Naive thymus-derived CD8-positive, alpha-beta T cell (primary cell): ENCODE data around the gene KCNG4. TPM values are rescaled to one million over a fixed set of nuclear protein-coding genes. Genes with fewer than 3 reads are reported as not detected.

Experiments used
- ATAC-seq, 2 donors: fragments of 150-1000 bp; cut with Tn5 transposase in 1 of 2; sonication (Bioruptor Pico), chemical (Tn5 transposase) in 1 of 2; 1 replicate in 1 of 2; 2 replicates in 1 of 2; pipeline ENCODE4 v1.10.0; 2021; ENCODE audit warnings: mild to moderate bottlenecking in 2 of 2, moderate library complexity in 2 of 2
- POLR2A ChIA-PET: fragments of 350-600 bp; sonication (Branson Sonifier 250); formaldehyde crosslinking; loops from one replicate; lab custom pipeline; 2021; ENCODE audit warnings: antibody characterized with exemption; lab: Charles Lee
- DNase-seq, 10 donors: peaks; one replicate each; pipeline versions ENCODE4 v3.0.0 to v3.0.0-alpha.2; 2020 to 2022
- H3K27ac Mint-ChIP-seq, 10 donors: one replicate each; pipeline ENCODE4 v1.8.0; 2020 to 2022; ENCODE audit warnings: mild to moderate bottlenecking in 10 of 10, mixed read lengths in 10 of 10, moderate library complexity in 4 of 10, inconsistent platforms in 1 of 10
- H3K27me3 Mint-ChIP-seq, 5 donors: one replicate each; pipeline ENCODE4 v1.8.0; 2021 to 2022; ENCODE audit warnings: mixed read lengths in 5 of 5
- H3K36me3 Mint-ChIP-seq, 3 donors: one replicate each; pipeline ENCODE4 v1.8.0; 2020 to 2022; ENCODE audit warnings: mixed read lengths in 3 of 3, mild to moderate bottlenecking in 2 of 3, inconsistent platforms in 1 of 3
- H3K4me1 Mint-ChIP-seq, 4 donors: one replicate each; pipeline ENCODE4 v1.8.0; 2021 to 2022; ENCODE audit warnings: mixed read lengths in 4 of 4
- H3K4me3 Mint-ChIP-seq, 10 donors: one replicate each; pipeline ENCODE4 v1.8.0; 2020 to 2022; ENCODE audit warnings: mild to moderate bottlenecking in 10 of 10, mixed read lengths in 10 of 10, moderate library complexity in 6 of 10, inconsistent platforms in 1 of 10
- H3K9me3 Mint-ChIP-seq, 9 donors: one replicate each; pipeline ENCODE4 v1.8.0; 2020 to 2022; ENCODE audit warnings: mixed read lengths in 9 of 9, mild to moderate bottlenecking in 3 of 9, inconsistent platforms in 1 of 9, moderate library complexity in 1 of 9
- polyA plus RNA-seq, 3 donors: library from polyadenylated mRNA; unstranded; fragments of 300-500 nt; fragmentation: Illumina TruSeq; gene quantifications; one replicate each; pipeline ENCODE4 v1.2.3, GENCODE V29; 2021
- total RNA-seq, 8 experiments: library from RNA in 2 of 8; stranded (reverse) in 2 of 8; gene quantifications; one replicate each; pipeline ENCODE4 v1.2.3 and lab custom pipeline; 2021 to 2026

KCNG4 gene
- total and polyA plus RNA-seq, 5 experiments from 2014 or later, result not detected

- Mint-ChIP-seq H3K9me3 (peaks cover 0 to 6% (median 0%) of the 10 kb centered on the region in 9 donors), H3K36me3 (peaks cover 0 to 1% (median 0%) of the 10 kb centered on the region in 3 donors), H3K27me3 (peaks cover 10 to 67% (median 24%) of the 10 kb centered on the region in 5 donors), H3K4me3 (no peak overlapping the region), H3K27ac (no peak overlapping the region), H3K4me1 (no peaks in the 10 kb centered on the region)
- DNase-seq (no peak), ATAC-seq (no peak)
- POLR2A ChIA-PET, result no interaction called here
Measured at GRCh38 chr16:84260766-84261554, 21.1 kb upstream of the KCNG4 start.

DNA sequence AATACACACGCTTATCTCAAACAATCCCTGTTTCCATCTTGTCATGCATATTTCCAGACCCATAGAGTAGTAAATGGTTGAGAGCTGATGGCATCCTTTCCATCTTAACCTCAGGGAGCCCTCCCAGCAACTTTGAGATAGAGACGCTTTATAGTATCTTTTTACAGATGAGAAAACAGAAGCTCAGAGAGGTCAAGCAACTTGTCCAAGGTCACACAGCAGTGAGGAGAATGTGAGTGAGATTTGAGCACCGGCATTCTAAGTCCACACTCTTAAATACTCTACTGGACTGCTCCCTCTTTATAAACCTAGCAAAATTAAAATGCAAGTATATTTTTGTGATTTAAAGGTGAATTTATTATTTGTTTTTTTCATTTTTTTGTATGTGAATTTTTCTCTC is 19.9 kb upstream of the KCNG4 start:
- H3K36me3 Mint-ChIP-seq, result peaks cover 0 to 1% (median 0%) of the 10 kb centered on the region in 3 donors
- ATAC-seq (no peak), DNase-seq (no peak)
- peaks cover 0 to 10% (median 0%) of the 10 kb centered on the region in 9 donors for H3K9me3 Mint-ChIP-seq
- no peaks in the 10 kb centered on the region for H3K4me1 Mint-ChIP-seq
- no peak overlapping the region for H3K27ac Mint-ChIP-seq
- H3K27me3 Mint-ChIP-seq, result peaks cover 12 to 63% (median 27%) of the 10 kb centered on the region in 5 donors
- H3K4me3 Mint-ChIP-seq, result no peak overlapping the region
- POLR2A ChIA-PET, result no interaction called here

- Mint-ChIP-seq H3K36me3 (no peaks in the 10 kb centered on the region), H3K4me3 (no peak overlapping the region), H3K4me1 (no peaks in the 10 kb centered on the region), H3K9me3 (peaks cover 0 to 10% (median 2%) of the 10 kb centered on the region in 9 donors), H3K27ac (no peak overlapping the region), H3K27me3 (peaks cover 15 to 57% (median 19%) of the 10 kb centered on the region in 5 donors)
- ATAC-seq, result no peak
- no peak for DNase-seq
- POLR2A ChIA-PET, result no interaction called here
Measured at GRCh38 chr16:84258266-84258665, 18.5 kb upstream of the KCNG4 start.

DNA sequence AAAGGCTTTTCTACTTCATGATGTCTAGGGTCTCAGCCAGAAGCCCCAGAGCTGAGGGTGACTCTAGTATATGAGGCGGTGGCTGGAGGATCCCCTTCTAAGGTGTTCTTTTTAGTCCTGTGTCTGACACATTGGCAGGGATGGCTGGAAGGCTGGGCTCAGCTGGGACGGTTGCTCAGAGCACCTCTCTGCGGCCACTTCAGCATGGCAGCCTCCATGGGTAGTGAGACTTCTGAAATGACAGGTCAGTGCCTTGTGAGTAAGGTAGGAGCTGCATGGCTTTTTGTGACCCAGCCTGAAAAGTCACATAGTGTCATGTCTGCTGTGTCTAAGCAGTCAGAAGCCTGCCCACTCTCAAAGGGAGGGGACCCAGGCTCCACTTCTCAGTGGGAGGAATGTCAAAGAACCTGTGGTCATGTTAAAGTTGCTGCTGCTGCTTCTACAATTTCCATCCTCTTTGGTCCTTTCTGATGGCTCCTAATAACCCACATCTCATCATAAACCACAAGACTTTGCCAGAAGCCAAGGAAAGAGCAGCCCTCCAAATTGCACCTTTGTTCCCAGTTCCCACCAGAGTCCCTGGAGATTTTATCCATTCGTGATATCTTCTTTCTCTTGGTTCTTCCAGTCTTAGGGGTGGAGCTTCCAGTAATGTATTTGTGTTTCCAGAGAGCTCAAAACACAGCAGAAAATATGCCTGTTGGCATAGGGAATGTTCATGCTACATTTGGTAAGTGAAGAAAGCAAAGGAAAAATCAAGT is 15.4 kb upstream of the KCNG4 start:
- H3K27me3 Mint-ChIP-seq, result peaks cover 17 to 66% (median 27%) of the 10 kb centered on the region in 5 donors
- no peak for ATAC-seq
- POLR2A ChIA-PET, result no interaction called here

DNA sequence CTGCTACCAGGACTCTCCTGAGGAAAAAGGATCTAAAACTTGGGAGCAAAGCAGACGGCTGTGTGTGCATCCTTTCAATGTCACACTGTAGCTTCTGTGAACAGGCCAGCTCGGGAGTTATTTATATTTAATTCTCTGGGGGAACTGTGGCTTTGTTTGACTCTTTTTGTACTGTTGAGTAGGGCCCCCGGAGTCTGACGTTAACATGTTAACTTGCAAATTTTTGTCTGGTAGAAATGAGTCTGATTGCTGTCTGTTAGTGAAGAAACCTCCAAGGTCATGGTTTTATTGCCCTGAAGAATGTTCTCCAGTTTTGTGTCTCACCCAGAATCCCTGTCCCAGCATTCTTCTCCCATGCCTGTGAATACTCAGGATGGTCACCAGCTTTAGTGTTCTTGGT is 14.2 kb upstream of the KCNG4 start:
- Mint-ChIP-seq H3K4me1 (peaks cover 0 to 4% (median 0%) of the 10 kb centered on the region in 4 donors), H3K27me3 (peaks cover 17 to 63% (median 31%) of the 10 kb centered on the region in 5 donors), H3K36me3 (no peaks in the 10 kb centered on the region), H3K9me3 (peaks cover 0 to 6% (median 0%) of the 10 kb centered on the region in 9 donors), H3K27ac (no peak overlapping the region), H3K4me3 (no peak overlapping the region)
- POLR2A ChIA-PET, result no interaction called here
- ATAC-seq (no peak), DNase-seq (no peak)

More for the DNA sequence above, 15.4 kb upstream of the KCNG4 start:
- no peak for DNase-seq
- Mint-ChIP-seq H3K4me3 (no peak overlapping the region), H3K27ac (no peak overlapping the region), H3K36me3 (no peaks in the 10 kb centered on the region), H3K9me3 (peaks cover 0 to 6% (median 0%) of the 10 kb centered on the region in 9 donors), H3K4me1 (peaks cover 0 to 4% (median 0%) of the 10 kb centered on the region in 4 donors)

DNA sequence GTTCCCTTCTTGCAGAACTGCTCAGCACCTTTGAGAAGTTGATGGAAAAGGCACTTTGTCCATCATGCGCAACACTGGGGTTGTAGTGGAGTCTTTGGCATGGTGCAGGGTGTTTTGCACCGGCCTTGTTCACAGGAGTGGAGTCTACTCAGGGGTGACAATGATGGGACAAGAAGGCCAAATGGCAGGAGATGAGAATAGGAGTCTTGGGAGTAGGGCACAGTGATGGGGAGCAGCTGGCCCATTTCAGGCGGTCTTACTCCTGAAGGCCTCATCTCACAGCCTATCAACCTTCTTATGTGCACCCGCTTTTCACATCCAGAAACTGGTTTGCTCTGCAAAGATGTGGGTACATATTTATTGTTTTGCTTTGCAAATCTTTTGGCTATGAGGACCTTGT is 13.4 kb upstream of the KCNG4 start:
- Mint-ChIP-seq H3K4me3 (no peak overlapping the region), H3K4me1 (peaks cover 0 to 4% (median 0%) of the 10 kb centered on the region in 4 donors), H3K27ac (no peak overlapping the region), H3K9me3 (peaks cover 0 to 6% (median 0%) of the 10 kb centered on the region in 9 donors), H3K36me3 (no peaks in the 10 kb centered on the region), H3K27me3 (peaks cover 16 to 54% (median 29%) of the 10 kb centered on the region in 5 donors)
- DNase-seq (no peak), ATAC-seq (no peak)
- POLR2A ChIA-PET, result no interaction called here

DNA sequence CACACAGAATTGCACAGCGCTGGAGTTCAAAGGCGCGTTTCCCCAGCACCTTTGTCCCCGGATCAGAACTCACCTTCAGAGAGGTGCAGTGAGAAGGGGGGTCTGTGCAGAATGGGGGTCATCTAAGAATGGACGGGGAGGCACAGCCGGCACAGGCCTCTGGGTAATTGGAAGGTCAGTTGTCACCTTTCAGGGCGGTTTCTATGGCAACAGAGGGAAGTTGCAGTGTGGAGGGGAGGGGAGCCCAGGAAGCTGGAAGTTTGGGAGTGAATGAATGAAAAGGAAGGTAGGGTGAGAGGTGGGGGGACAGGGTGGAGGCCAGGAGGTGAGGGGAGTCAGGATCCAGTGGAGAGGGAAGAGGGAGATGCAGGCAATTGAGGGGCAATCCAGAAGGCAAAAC is 12.4 kb upstream of the KCNG4 start:
- DNase-seq (no peak), ATAC-seq (no peak)
- POLR2A ChIA-PET, result no interaction called here
- Mint-ChIP-seq H3K27ac (no peak overlapping the region), H3K4me3 (no peak overlapping the region), H3K9me3 (peaks cover 0 to 6% (median 0%) of the 10 kb centered on the region in 9 donors), H3K36me3 (no peaks in the 10 kb centered on the region), H3K4me1 (peaks cover 0 to 4% (median 0%) of the 10 kb centered on the region in 4 donors), H3K27me3 (peaks cover 14 to 50% (median 27%) of the 10 kb centered on the region in 5 donors)

- Mint-ChIP-seq H3K4me3 (no peak overlapping the region), H3K4me1 (peaks cover 0 to 4% (median 1%) of the 10 kb centered on the region in 4 donors), H3K27ac (no peak overlapping the region), H3K27me3 (peaks cover 9 to 41% (median 26%) of the 10 kb centered on the region in 5 donors), H3K9me3 (peaks cover 0 to 9% (median 0%) of the 10 kb centered on the region in 9 donors), H3K36me3 (peaks cover 0 to 12% (median 0%) of the 10 kb centered on the region in 3 donors)
- POLR2A ChIA-PET, result no interaction called here
- DNase-seq (no peak), ATAC-seq (no peak)
Measured at GRCh38 chr16:84247844-84248243, 8.0 kb upstream of the KCNG4 start.

- peaks cover 0 to 4% (median 1%) of the 10 kb centered on the region in 4 donors for H3K4me1 Mint-ChIP-seq
- ATAC-seq, result no peak
- no peak overlapping the region for H3K4me3 Mint-ChIP-seq
Measured at GRCh38 chr16:84247331-84247730, 7.5 kb upstream of the KCNG4 start.

DNA sequence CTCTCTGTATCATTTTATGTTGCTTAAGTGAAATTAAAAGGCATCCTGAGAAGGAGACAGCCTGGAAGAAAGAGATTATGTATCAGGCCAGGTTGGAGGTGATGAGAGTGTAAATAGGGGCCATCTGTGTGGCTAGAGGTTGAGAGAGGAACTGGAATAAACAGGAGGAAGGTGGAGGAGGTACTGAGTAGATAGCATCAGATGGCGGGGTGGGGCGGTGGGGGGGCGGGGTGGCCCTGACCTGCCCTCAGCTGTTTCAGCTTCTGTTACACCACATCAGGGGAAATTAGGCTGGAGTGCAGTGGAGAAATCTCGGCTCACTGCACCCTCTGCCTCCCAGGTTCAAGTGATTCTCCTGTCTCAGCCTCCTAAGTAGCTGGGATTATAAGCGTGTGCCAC is 6.9 kb upstream of the KCNG4 start:
- ATAC-seq, result no peak
- POLR2A ChIA-PET, result no interaction called here
- H3K4me1 Mint-ChIP-seq, result peaks cover 0 to 3% (median under 1%) of the 10 kb centered on the region in 4 donors

More at GRCh38 chr16:84247331-84247730, 7.5 kb upstream of the KCNG4 start:
- peaks cover 0 to 12% (median 0%) of the 10 kb centered on the region in 3 donors for H3K36me3 Mint-ChIP-seq
- POLR2A ChIA-PET, result no interaction called here
- H3K27ac Mint-ChIP-seq, result no peak overlapping the region
- H3K27me3 Mint-ChIP-seq, result peaks cover 9 to 37% (median 23%) of the 10 kb centered on the region in 5 donors
- no peak for DNase-seq
- peaks cover 0 to 9% (median 0%) of the 10 kb centered on the region in 9 donors for H3K9me3 Mint-ChIP-seq

DNA sequence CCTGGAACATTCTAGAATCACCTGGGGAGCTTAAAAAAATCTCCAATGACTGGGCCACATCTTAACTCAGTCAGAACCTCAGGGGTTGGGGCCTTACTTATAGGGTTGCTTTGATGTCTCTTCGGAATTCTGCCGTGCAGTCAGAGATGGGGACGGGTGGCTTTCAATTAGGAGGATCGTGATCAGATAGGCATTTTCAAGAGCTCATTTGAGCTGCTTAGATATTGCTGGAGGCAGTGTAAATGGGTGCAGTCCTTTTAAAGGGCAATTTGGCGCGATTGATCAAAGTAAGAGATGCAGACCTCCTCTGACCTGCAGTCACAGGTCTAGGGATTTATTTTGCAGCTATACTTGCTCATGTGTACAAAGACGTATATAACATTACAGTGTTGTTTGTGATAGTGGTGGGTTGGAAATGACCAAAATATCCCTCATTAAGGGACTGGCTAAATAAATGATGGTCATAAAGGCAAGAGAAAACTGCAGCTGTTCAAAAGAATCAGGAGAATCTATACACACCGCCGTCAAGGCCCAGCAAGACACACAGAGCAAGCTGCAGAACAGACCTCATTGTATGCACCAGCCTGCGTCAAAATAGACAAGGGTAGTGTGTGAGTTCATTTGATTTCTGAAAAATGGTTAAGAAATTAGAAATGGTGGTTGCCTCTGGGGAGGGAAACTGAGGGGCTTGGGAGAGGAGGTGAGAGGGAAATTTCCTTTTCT is 6.3 kb upstream of the KCNG4 start:
- H3K27ac Mint-ChIP-seq, result no peak overlapping the region
- H3K9me3 Mint-ChIP-seq, result peaks cover 0 to 9% (median 0%) of the 10 kb centered on the region in 9 donors
- peaks cover 0 to 3% (median 0%) of the 10 kb centered on the region in 4 donors for H3K4me1 Mint-ChIP-seq
- ATAC-seq (no peak), DNase-seq (no peak)
- peaks cover 0 to 12% (median 0%) of the 10 kb centered on the region in 3 donors for H3K36me3 Mint-ChIP-seq
- H3K27me3 Mint-ChIP-seq, result peaks cover 11 to 33% (median 16%) of the 10 kb centered on the region in 5 donors
- no peak overlapping the region for H3K4me3 Mint-ChIP-seq
- POLR2A ChIA-PET, result no interaction called here

More for the DNA sequence above, 6.9 kb upstream of the KCNG4 start:
- H3K36me3 Mint-ChIP-seq, result peaks cover 0 to 12% (median 0%) of the 10 kb centered on the region in 3 donors
- H3K9me3 Mint-ChIP-seq, result peaks cover 0 to 9% (median 0%) of the 10 kb centered on the region in 9 donors
- H3K27ac Mint-ChIP-seq, result no peak overlapping the region
- H3K4me3 Mint-ChIP-seq, result no peak overlapping the region
- peaks cover 10 to 33% (median 18%) of the 10 kb centered on the region in 5 donors for H3K27me3 Mint-ChIP-seq
- no peak for DNase-seq

DNA sequence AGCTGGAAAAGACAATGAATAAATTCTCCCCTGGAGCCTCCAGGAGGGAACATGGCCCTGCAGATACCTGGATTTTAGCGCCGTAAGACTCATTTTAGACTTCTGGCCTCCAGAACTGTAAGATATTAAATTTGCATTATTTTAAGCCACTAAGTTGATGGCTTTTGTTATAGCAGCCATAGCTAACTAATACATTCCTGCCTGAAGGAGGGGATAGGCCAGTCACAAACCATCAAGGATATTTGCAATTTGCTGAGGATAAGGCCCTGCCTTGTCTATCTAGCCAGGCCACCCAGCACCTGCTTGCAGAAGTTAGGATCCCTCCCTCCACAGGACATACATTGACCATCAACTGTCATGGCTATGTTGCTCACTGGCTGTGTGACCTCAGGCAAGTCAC is 4.9 kb upstream of the KCNG4 start:
- DNase-seq, result no peak
- POLR2A ChIA-PET, result no interaction called here
- H3K27me3 Mint-ChIP-seq, result peaks cover 12 to 35% (median 24%) of the 10 kb centered on the region in 5 donors
- peaks cover 0 to 12% (median 0%) of the 10 kb centered on the region in 3 donors for H3K36me3 Mint-ChIP-seq
- H3K9me3 Mint-ChIP-seq, result peaks cover 0 to 9% (median 0%) of the 10 kb centered on the region in 9 donors
- no peak overlapping the region for H3K27ac Mint-ChIP-seq
- no peak for ATAC-seq
- no peak overlapping the region for H3K4me3 Mint-ChIP-seq
- H3K4me1 Mint-ChIP-seq, result peaks cover 0 to 3% (median 0%) of the 10 kb centered on the region in 4 donors
